ENCODE results near the gene FAXC. TPM values are rescaled to one million over a fixed set of nuclear protein-coding genes. Genes with fewer than 3 reads are reported as not detected.

FAXC gene
- total RNA-seq = 0.65 and 0.86 TPM in 2 replicates

DNA sequence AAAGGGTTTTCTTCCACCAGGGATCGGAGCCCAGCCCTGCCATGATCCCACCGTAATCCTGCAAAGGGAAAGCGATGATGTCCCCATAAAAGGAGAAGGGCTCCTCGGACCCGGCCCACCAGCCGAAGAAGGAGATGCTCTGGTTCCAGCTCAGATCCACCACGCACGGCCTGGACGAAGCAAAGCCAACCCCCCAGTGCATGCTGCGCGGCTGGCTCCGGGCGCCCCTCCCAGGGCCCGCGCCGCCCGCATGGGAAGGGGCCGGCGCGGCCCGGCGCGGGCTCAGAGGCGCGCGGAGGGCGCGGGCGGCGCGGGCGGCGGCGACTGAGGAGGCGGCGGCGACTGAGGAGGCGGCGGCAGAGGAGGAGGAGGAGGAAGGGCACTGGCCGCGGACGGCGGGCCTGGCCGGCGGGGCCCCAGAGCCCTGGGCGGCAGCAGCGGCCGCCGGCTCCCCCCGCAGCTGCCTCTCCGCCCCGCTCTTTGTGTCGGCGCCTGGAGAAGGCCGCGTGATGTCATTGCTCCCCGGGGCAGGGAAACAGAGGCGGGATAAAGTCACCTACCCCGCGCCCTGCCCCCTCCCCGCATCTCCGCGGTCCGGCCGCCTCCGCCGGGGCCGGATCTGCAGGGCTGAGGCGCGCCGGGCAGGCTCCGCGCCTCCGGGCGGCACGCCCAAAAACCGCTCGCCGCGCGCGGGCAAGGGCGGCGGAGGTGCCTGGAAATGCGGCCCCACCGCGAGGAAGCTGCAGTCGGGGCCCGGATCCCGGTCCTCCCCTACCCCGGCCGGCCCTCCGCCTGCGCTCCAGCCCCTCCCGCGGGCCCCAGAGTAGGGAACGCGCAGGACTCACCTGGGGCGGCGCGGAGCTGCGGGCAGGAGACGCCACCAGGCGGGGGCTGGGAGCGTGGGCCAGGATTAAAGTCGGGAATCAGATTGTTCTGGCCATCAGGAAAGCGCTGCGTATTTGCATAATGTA lies at the start of gene FAXC:
TSS of gene FAXC (minus strand) at position 504 of the 971 bp plus-strand sequence. CDS start at position 202, 302 bp downstream.

DNA sequence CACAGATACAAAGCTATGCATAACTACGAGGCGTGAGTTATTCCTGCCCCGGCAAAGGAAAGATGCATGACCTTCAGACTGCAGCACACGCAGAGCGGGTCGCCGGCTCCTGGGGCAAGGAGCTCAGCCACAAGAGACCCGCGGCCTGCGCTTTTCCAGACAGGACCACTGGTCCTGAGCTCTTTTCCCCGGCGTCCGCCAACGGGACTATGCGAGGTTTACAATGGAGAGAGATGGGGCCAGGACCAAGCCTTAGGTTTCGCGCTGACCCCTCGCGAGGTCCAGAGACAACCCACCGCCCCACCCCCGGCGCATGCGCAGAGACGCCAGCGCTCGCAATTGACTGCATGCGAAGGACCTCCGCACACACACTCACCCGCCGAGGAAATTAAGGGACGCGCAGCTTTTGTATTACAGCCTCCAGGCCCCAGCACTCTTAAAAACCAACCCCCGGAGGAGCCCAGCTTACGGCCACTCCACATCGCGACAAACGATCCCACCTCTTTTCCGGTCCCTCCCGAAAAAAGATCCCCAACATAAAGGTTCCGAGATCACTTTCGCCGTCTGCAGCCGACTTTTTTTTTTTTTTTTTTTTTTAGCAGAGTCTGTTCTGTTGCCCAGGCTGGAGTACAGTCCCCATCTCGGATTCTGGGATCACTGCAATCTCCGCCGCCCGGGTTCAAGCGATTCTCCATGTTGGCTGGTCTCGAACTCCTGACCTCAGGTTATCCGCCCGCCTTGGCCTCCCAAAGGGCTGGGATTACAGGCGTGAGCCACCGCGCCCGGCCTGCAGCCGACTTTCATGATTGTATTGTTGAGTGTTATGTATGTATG lies 44.4 kb upstream of the FAXC start, which contains the start of gene COQ3:
TSS of gene COQ3 (minus strand) at position 498 of the 834 bp plus-strand sequence. CDS start at position 482, 16 bp downstream.

Other genes starting within 250 kb of the FAXC start
- gene COQ3, start 44.5 kb upstream of the FAXC start, total RNA-seq = 2.9 and 4.4 TPM in 2 replicates
- 50.1 and 57.2 TPM in 2 replicates for gene PNISR, start 75.6 kb upstream of the FAXC start, total RNA-seq
- 9.3 and 14.6 TPM in 2 replicates for gene USP45, start 165.7 kb upstream of the FAXC start, total RNA-seq
- 71.2 and 95.1 TPM in 2 replicates for gene CCNC, start 219.0 kb upstream of the FAXC start, total RNA-seq

All from dermis lymphatic vessel endothelial cell (primary cell).